Hematopoietic multipotent progenitor cell (in vitro differentiated cells): Measurements from ENCODE around the gene UGGT1. TPM values are rescaled to one million over a fixed set of nuclear protein-coding genes. Genes with fewer than 3 reads are reported as not detected.
A peak's percentile ranks its signal among the peaks of the same experiment; 100 is the strongest.

ENCODE experiments used
- DNase-seq, 3 donors: peaks; one replicate each; pipeline ENCODE4 v3.0.0-alpha.2; 2011 to 2015; ENCODE audit warnings: low read depth in 2 of 3, low spot score in 2 of 3
- total RNA-seq: library from RNA; depleted of rRNA; stranded (reverse); fragments of >200 nt; gene quantifications from one replicate; pipeline ENCODE4 v1.2.3, GENCODE V29; 2012

The UGGT1 gene, protein sequence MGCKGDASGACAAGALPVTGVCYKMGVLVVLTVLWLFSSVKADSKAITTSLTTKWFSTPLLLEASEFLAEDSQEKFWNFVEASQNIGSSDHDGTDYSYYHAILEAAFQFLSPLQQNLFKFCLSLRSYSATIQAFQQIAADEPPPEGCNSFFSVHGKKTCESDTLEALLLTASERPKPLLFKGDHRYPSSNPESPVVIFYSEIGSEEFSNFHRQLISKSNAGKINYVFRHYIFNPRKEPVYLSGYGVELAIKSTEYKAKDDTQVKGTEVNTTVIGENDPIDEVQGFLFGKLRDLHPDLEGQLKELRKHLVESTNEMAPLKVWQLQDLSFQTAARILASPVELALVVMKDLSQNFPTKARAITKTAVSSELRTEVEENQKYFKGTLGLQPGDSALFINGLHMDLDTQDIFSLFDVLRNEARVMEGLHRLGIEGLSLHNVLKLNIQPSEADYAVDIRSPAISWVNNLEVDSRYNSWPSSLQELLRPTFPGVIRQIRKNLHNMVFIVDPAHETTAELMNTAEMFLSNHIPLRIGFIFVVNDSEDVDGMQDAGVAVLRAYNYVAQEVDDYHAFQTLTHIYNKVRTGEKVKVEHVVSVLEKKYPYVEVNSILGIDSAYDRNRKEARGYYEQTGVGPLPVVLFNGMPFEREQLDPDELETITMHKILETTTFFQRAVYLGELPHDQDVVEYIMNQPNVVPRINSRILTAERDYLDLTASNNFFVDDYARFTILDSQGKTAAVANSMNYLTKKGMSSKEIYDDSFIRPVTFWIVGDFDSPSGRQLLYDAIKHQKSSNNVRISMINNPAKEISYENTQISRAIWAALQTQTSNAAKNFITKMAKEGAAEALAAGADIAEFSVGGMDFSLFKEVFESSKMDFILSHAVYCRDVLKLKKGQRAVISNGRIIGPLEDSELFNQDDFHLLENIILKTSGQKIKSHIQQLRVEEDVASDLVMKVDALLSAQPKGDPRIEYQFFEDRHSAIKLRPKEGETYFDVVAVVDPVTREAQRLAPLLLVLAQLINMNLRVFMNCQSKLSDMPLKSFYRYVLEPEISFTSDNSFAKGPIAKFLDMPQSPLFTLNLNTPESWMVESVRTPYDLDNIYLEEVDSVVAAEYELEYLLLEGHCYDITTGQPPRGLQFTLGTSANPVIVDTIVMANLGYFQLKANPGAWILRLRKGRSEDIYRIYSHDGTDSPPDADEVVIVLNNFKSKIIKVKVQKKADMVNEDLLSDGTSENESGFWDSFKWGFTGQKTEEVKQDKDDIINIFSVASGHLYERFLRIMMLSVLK (N-terminal part only)
- 41.7 TPM for total RNA-seq

DNA sequence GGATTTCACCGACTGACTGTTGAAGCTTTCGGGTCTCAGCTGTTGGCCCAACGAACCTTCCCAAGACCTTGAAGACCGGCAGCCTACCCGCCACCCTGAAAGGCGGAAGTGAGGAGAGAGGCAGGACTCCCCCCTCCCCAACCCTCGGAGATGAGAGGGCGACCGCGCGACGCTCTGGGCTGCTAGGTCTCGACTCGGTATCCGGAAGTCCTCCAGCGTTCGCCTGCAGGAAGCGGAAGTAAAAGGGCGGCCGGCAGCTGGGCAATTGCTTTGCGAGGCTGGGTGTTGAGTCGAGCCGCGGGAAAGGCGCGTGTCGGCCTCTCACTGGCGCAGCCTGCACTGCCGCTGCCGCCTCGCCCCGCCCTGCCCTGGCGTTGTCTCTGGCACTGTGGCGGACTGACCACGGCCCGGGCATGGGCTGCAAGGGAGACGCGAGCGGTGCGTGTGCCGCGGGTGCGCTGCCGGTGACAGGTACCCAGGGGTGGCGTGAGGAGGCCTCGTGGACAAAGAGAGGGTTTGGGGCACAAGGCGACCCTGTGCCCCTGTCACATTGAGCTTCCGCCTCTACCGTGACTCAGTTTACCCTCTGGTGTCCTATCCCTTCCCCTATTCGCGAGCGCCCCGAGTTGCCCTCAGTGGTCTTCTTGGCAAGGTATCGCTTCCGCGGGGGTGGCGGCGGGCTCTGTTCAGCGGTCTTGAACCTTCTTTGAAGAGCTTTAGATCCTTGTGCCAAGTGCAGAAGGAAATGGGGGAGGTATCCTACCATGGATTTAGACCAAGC, at the start of gene UGGT1:
Gene UGGT1, plus strand, starts transcription at position 256 of the 781 bp plus-strand sequence. Its CDS starts 158 bp downstream, at position 414.
- DNase-seq: peak; percentile 90 to 98 (median 97)

DNA sequence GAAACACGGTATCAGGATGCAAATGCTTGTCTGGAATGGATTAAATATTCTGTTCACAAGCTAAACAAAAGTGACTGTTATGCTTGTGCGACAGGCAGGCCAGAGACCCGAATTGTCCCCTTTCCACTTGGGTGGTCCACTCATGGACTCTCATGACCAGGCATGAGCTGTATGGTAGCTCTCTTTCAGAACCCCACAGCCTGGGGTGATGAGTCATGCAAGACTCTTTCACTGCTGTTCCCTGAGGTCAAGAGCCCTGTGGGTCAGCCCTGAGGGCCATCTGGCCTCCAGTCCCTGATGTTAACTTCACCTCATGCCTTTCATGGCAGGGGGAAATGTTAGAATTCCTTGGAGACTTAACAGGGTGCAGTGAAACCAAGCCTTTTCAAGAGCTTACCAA, 49.4 kb upstream of the UGGT1 start:
- DNase-seq: no peak

DNA sequence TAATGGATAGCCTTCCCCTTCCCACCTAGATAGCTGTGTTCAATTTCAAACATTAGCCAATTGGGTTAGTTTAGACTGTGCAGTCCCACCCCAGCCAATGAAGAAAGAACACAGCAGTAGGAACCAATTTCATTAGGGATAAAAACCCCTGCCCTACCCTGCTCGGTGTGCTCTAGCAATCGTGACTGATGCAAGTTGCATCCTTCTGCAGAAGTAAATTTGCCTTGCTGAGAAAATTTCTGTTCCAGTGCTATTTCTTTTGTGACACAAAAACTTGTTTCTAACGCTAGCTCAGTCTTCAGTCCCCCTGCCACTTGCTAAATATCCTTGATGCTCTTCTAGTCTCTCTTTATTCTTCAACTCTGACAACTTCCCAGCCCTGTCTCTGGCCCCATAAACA, 48.0 kb upstream of the UGGT1 start:
- no peak for DNase-seq

DNA sequence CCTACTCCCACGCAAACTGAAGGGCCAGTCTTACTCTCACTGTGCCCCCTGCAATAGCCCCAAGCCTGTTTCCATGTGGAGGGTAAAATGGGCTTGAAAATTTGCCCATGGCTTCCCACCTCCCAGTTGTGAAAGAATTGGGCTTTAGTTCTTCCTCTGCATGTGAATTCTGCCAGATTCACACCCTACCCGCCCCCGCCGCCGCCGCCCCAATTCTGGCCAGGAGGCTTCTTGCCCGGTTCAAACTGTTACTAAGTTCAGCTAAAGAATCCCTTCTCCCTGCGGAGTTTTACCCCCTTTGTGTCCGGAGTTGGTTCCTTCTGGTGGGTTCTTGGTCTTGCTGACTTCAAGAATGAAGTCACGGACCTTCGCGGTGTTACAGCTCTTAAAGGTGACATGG, 37.7 kb upstream of the UGGT1 start:
- DNase-seq: no peak

DNA sequence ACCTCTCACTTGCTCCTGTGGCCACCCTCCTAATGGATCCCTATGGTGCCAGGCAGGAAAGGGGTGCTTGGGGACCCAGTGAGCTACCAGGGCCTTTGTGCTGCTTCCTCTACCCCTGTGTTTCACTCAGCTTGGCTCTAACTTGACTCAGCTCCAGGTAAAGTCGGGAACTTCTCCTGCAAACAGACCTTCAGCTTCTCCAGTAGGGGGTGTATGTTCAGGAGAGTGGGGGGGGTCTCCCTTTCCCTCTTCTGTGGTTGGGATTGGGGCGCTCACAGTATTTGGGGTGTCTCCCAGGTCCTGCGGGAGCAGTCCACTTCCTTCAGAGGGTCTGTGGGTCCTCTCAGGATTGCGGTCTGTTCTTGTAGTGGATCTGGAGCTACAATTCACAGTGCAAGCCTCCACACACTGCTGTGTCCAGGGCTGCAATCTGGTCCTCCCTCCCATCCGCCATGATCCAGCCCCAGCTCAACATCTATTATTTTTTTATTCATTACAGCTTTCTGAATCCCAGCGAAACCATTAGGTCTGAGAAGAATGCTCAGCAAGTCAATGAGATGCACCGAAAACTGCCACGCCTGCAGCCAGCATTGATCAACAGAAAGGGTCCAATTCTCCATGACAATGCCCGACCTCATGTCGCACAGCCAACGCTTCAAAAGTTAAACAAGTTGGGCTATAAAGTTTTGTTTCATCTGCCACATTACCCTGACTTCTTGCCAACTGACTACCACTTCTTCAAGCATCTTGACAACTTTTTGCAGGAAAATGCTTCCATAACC, 36.7 kb upstream of the UGGT1 start:
- no peak for DNase-seq

DNA sequence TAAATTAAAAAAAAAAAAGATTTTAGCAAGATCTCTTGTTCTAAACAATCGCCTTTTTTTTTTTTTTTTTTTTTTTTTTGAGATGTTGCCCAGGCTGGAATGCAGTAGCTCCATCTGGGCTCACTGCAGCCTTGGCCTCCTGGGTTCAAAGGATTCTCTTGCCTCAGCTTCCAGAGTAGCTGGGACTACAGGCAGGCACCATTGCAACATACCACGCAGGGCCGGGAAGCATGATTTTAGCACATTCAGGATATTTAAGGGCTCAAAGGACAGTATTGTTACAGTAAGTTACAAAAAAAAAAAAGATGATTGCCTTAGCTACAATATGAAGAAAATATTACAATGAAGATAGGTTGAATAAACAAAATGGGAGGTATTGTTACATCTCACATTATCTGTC, 33.7 kb upstream of the UGGT1 start:
- no peak for DNase-seq

DNA sequence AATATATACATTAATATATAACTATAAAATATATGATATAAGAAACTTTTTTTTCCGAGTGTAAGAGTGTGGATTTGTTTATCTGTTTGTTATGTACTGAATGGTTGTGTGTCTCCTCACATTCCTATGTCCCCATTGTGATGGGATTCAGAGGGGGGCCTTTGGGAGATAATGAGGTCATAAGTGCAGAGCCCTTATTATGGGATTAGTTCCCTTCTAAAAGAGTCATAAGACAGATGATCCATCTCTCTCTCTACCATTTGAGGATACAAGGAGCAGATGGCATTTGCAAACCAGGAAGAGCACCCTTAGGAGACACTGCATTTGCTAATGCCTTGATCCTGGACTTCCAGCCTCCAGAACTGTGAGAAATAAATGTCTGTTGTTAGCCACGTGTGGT, 32.9 kb upstream of the UGGT1 start:
- no peak for DNase-seq

DNA sequence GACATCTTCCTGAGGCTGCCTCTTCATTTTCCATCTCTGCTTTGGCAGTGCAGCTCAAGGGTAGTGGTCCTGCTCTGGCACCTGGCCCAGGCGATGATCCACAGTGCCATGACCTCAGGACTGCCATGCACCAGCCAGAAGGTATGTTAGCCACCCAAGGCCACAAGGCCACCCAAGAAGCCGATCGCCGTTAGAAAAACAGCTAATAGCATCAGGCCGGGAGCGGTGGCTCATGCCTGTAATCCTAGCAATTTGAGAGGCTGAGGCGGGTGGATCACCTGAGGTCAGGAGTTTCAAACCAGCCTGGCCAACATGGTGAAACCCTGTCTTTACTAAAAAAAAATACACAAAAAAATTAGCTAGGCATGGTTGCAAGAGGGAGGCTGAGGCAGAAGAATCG, 28.4 kb upstream of the UGGT1 start:
- DNase-seq: no peak

DNA sequence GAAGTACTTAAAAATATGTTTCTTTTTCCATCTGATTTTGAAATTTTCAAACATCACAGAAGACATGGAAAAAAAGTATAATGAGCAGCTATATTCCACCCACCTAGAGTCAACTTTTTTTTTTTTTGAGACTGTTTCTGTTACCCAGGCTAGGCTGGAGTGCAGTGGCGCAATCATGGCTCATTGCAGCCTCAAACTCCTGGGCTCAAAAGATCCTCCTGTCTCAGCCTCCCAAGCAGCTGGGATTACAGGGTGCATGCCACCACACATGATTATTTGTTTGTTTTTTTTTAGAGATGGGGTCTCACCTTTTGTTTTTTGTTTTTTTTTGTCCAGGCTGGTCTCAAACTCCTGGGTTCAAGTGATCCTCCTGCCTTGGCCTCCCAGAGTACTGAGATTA, 26.6 kb upstream of the UGGT1 start:
- DNase-seq: no peak

DNA sequence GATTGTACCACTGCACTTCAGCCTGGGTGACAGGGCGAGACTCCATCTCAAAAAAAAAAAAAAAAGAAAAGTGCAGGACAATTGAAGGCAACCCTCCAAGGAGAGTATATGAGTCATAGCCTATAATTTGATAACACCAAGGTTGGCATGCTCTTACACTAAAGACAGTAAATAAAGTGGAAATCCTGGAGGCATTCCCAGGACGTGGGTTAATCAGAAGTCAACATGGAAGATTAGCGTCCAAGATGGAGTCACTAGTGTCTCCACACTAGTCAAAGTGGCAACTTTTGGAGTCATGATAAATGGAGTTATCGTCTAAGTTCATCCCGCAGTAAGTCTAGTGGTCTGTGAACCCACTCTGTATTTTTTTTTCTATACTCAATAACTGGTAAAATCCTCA, 21.2 kb upstream of the UGGT1 start:
- DNase-seq: no peak

DNA sequence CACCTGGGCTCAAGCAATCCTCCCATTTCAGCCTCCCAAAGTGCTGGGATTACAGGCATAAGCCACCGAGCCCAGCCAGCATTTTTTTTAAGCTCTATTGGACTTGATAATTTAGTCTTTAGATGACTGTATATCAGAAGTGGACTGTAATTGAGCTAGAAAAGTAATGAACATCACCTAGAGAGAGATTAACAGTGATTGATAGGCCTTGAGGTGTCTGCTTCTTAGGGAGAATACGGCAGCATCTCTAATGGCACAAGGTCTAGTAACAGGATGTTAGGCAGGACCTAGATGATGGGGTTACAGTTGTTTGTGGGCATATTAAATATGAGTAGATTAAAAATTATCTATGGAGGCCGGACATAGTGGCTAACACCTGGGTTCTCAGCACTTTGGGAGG, 17.7 kb upstream of the UGGT1 start:
- no peak for DNase-seq

DNA sequence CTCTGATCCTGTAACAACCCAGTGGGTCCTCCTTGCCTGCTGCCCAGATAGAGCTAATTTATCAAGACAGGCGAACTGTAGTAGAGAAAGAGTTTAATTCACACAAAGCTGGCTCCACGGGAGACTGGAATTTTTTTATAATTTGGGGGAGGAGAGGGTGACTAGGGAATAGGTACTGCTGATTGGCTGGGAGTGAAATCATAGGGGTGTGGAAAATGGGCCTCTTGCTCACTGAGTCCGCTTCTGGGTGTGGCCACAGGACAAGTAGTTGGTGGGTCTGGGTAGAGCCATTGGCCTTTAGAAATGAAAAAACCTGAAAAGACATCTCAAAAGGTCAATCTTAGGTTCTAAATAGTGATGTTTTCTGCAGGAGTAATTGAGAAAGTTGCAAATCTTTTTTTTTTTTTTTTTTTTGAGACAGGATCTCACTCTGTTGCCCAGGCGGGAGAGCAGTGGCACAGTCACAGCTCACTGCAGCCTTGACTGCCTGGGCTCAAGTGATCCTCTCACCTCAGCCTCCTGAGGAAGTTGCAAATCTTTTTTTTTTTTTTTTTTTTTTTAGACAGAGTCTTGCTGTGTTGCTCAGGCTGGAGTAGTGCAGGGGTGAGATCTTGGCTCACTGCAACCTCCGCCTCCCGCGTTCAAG, 14.4 kb upstream of the UGGT1 start:
- no peak for DNase-seq

DNA sequence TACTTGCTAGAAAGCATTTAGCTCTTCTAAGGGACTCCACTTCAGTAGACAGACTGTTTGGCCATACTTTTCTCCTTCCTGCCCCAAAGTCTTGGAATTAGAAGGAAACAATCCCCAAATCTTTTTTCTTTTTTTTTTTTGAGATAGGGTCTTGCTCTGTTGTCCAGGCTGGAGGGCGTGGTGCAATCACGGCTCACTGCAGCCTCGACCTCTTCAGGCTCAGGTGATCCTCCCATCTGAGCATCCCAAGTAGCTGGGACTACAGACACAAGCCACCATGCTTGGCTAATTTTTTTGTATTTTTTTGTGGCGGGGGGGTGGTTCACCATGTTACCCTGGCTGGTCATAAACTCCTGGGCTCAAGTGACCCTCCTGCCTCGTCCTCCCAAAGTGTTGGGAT, 6.2 kb upstream of the UGGT1 start:
- no peak for DNase-seq

DNA sequence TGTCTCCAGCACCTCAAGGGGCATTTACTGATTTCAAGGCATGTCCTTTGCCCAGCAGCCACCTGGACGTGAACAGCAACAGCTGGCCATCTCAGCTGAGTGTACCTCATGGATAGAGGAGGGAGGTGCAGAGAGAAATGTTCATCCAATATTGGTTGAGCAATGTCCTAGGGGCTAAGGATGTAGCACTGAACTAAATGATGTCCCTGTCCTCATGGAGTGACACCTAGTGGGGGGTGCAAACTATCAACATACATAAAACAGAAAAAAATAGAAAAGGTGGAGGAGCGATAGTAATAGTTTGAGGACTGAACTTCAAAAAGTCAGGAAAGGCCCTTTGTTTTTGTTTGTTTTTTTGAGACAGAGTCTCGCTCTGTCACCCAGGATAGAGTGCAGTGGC, 4.8 kb upstream of the UGGT1 start:
- no peak for DNase-seq

DNA sequence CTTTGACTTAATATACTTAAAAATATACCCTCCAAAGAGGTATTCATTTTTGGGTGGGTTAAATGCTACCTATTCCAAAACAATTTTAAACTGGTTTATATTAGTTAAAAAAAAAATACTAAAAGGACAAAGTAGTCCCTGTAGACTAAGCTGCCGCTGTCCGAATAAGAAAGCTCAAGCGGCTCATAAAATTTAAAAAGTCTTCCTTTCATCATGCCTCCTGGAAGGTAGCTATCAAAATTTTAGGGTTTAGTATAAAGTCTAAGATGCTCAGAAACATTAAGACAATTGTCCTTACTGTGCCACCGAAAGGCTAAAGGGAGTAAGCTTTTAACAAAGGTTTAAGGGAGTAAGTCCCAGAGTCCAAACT, 440 bp upstream of the UGGT1 start:
- no peak for DNase-seq

DNA sequence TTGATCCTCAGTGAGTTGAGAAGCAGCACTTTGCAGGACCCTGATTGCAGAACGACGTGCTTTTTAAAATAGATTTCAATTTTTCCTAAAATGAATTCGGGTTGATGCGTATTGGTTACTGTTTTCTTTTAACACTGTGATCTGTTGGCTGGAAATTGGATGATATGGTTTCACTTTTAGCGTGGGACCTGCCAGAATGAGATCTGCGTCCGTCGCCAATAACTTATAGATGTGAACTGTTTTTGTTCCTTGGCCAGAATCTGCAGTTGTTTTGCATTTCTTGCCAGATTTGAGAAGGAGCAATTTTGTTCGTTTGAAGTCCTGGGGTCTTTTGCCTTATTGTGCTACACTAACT, 703 bp downstream of the UGGT1 start:
- peak in 2 of 3 donors; percentile 26 to 36 for DNase-seq

DNA sequence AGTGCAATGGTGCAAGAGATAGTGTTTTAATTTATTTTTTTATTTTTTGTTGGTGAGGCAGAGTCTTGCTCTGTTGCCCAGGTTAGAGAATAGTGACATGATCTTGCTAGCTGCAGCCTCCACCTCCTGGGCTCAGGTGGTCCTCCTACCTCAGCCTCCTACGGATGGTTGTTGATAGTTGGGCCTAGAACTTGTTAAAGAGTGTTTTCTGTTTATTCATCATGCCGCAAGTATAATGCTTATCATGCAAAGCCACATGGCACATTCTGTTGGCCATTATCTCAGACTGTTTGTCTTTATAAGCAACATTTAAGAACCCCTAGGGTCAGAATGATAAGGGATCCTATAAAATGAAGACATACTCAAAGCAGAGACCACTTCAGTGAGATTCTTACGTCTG, 1.7 kb downstream of the UGGT1 start:
- peak in 1 of 3 donors; percentile 16 for DNase-seq

DNA sequence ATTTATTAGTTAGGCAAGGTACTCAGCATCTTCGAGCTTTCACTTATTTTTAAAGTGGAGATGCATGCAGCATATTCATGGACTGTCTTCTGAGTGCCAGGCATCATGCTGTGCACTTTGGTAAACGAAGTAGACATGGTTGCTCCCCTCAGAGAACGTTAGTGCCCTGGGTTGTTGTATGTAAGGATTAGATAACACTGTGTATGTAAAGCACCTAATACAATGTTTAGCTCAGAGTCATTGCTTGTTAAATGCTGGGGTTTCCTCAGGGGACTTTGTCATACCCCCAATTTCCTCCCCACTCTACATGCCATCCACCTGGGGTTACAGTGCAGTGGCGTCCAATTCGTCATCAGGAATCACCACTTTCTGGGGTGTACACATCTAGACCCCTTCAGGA, 2.8 kb downstream of the UGGT1 start:
- no peak for DNase-seq

DNA sequence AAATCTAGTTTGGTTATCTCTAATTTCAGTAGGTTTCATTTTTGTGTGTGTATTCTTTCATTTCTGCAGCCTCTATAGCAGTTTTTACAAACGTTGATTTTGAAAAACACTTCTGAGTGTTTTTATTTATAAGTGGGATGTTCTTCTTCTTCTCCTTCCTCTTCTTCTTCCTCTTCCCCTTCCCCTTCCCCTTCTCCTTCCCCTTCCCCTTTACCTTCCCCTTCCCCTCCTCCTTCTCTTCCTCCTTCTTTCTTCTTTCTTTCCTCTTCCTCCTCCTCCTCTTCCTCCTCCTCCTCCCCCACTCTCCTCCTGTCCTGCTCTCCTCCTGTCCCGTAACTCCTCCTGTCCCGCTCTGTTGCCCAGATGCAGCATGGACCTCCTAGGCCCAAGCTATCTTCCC, 4.2 kb downstream of the UGGT1 start:
- DNase-seq: no peak
